A549 (cell line): ENCODE results near the gene CYP4F22.

Source experiments
- PHF8 ChIP-seq: fragments of 200-600 bp; sonication (generic); IDR thresholded peaks from 2 replicates; pipeline ENCODE4 v1.6.1; 2016; ENCODE audit warnings: low read depth, mild to moderate bottlenecking, antibody characterized with exemption, moderate library complexity, borderline replicate concordance
- POLR2A ChIP-seq: IDR thresholded peaks from 2 replicates; pipeline ENCODE4 v1.6.1; 2012; ENCODE audit warnings: mild to moderate bottlenecking, low read length
- TF ChIP-seq, protein P1 (sequence below): fragments of >200 bp; sonication (Bioruptor Twin); formaldehyde crosslinking; IDR thresholded peaks from 3 replicates; pipeline ENCODE4 v1.5.1; 2016
- TF ChIP-seq, protein P2 (sequence below): fragments of 200-600 bp; sonication (generic); IDR thresholded peaks from 2 replicates; pipeline ENCODE4 v1.6.1; 2016; ENCODE audit warnings: antibody characterized with exemption, mild to moderate bottlenecking, moderate library complexity
- TF ChIP-seq, protein P3 (sequence below): fragments of 250-450 bp; sonication (Bioruptor Pico); IDR thresholded peaks from 2 replicates; pipeline ENCODE4 v1.5.0; 2021; ENCODE audit warnings: mild to moderate bottlenecking, moderate library complexity, borderline replicate concordance

DNA sequence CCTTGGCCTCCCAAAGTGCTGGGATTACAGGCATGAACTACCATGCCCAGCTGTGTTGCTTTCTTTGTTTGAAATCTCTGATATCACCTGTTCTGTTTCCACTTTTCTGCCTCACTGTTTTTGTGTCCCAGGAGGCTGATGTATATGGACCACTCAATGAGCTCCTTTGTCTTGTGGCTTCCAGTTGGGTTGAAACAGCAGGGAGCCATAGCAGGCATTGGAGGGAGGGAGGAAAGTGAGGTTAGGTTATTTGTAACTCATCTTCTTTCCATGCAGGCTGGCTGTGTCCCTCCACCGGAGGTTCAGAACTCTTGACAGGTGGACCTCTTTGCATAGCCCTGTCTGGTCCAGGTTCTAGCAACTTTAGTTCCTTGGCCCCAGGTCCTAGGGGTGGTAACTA, 6.1 kb upstream of the CYP4F22 start:
- TF ChIP-seq, protein P1, sequence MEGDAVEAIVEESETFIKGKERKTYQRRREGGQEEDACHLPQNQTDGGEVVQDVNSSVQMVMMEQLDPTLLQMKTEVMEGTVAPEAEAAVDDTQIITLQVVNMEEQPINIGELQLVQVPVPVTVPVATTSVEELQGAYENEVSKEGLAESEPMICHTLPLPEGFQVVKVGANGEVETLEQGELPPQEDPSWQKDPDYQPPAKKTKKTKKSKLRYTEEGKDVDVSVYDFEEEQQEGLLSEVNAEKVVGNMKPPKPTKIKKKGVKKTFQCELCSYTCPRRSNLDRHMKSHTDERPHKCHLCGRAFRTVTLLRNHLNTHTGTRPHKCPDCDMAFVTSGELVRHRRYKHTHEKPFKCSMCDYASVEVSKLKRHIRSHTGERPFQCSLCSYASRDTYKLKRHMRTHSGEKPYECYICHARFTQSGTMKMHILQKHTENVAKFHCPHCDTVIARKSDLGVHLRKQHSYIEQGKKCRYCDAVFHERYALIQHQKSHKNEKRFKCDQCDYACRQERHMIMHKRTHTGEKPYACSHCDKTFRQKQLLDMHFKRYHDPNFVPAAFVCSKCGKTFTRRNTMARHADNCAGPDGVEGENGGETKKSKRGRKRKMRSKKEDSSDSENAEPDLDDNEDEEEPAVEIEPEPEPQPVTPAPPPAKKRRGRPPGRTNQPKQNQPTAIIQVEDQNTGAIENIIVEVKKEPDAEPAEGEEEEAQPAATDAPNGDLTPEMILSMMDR = no peak
- TF ChIP-seq, protein P2, sequence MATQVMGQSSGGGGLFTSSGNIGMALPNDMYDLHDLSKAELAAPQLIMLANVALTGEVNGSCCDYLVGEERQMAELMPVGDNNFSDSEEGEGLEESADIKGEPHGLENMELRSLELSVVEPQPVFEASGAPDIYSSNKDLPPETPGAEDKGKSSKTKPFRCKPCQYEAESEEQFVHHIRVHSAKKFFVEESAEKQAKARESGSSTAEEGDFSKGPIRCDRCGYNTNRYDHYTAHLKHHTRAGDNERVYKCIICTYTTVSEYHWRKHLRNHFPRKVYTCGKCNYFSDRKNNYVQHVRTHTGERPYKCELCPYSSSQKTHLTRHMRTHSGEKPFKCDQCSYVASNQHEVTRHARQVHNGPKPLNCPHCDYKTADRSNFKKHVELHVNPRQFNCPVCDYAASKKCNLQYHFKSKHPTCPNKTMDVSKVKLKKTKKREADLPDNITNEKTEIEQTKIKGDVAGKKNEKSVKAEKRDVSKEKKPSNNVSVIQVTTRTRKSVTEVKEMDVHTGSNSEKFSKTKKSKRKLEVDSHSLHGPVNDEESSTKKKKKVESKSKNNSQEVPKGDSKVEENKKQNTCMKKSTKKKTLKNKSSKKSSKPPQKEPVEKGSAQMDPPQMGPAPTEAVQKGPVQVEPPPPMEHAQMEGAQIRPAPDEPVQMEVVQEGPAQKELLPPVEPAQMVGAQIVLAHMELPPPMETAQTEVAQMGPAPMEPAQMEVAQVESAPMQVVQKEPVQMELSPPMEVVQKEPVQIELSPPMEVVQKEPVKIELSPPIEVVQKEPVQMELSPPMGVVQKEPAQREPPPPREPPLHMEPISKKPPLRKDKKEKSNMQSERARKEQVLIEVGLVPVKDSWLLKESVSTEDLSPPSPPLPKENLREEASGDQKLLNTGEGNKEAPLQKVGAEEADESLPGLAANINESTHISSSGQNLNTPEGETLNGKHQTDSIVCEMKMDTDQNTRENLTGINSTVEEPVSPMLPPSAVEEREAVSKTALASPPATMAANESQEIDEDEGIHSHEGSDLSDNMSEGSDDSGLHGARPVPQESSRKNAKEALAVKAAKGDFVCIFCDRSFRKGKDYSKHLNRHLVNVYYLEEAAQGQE = no peak
- no peak for TF ChIP-seq POLR2A
- TF ChIP-seq, protein P3, sequence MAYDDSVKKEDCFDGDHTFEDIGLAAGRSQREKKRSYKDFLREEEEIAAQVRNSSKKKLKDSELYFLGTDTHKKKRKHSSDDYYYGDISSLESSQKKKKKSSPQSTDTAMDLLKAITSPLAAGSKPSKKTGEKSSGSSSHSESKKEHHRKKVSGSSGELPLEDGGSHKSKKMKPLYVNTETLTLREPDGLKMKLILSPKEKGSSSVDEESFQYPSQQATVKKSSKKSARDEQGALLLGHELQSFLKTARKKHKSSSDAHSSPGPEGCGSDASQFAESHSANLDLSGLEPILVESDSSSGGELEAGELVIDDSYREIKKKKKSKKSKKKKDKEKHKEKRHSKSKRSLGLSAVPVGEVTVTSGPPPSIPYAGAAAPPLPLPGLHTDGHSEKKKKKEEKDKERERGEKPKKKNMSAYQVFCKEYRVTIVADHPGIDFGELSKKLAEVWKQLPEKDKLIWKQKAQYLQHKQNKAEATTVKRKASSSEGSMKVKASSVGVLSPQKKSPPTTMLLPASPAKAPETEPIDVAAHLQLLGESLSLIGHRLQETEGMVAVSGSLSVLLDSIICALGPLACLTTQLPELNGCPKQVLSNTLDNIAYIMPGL (CRISPR knock-in tag) = no peak
- TF ChIP-seq PHF8 = no peak
